Measurements from ENCODE around the gene TBL1X. TPM values are rescaled to one million over a fixed set of nuclear protein-coding genes. Genes with fewer than 3 reads are reported as not detected.

TBL1X gene
- total and polyA plus RNA-seq, 2 of the 8 experiments (the other 6 are each of a cell fraction or from before 2014, with no cell fraction given), result 13.3 to 25.6 TPM

DNA sequence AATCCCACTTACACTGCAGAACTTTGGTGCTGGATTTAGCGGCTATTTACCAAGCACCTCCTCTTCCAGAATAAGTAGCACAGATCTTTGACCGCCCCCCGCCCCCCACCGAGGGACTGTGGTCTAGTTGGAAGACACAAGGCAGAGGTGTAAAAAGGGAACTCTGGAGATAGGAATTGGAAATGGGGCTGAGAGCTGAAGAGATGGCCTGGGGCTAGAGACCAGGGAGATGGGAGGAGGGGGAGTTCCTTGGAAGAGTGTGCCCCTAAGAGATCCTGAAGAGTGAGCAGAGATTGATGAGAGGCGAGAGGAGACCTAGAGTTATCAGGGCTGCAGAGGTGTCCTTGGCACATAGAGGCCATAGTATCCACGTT lies 55.3 kb downstream of the TBL1X start:
- POLR2A ChIA-PET (ENCODE audit: partially characterized antibody), result no interaction called here
- no peak overlapping the region for H3K27ac ChIP-seq (ENCODE audit: low read depth, low read length)
- no peak for TF ChIP-seq NANOG (IDR thresholded peaks at IDR 0.05; ENCODE audit: insufficient read depth, low read depth, low read length, poor library complexity, severe bottlenecking)

More for the DNA sequence above, 55.3 kb downstream of the TBL1X start:
- Histone ChIP-seq H3K9me3 (ENCODE audit: insufficient read depth in 2 of 2, low read depth in 1 of 2, low read length in 1 of 2) (no peaks in the 10 kb centered on the region), H3K4me1 (replicated peaks in 1 of 4; ENCODE audit: control insufficient read depth in 3 of 4, insufficient read depth in 4 of 4, low read length in 3 of 4) (peaks cover 0 to 4% (median 1%) of the 10 kb centered on the region in 4 experiments; a peak in 2 of 7 replicates), H3K36me3 (ENCODE audit: control insufficient read depth in 2 of 4, insufficient read depth in 4 of 4, low read length in 3 of 4) (no peaks in the 10 kb centered on the region), H3K79me1 (ENCODE audit: low read depth, low read length) (0 out of 2 replicates have a peak, but pooled peaks cover 4% of the 10 kb centered on the region), H2AFZ (ENCODE audit: low read length) (no peak overlapping the region), H4K8ac (ENCODE audit: extremely low read depth, insufficient read depth, low read length) (no peak overlapping the region), H4K5ac (ENCODE audit: insufficient read length, low read depth, low read length) (no peak overlapping the region), H3K4ac (replicated peaks; ENCODE audit: insufficient read length, low read depth, low read length) (no peak overlapping the region), H3K9ac (replicated peaks in 1 of 4; ENCODE audit: extremely low read depth in 1 of 4, low read depth in 3 of 4, low read length in 3 of 4) (no peak overlapping the region), H2BK20ac (ENCODE audit: low read length) (no peak overlapping the region), H3K23me2 (ENCODE audit: low read depth, low read length) (no peaks in the 10 kb centered on the region), H3K56ac (replicated peaks; ENCODE audit: insufficient read length, low read depth, low read length) (no peak overlapping the region), H3K4me3 (ENCODE audit: extremely low read depth in 1 of 4, insufficient read depth in 2 of 4, low read depth in 3 of 4, low read length in 4 of 4) (no peak overlapping the region), H4K20me1 (replicated peaks in 1 of 2; ENCODE audit: control insufficient read depth in 1 of 2, insufficient read depth in 2 of 2, low read length in 2 of 2) (peaks cover 0 to 1% of the 10 kb centered on the region in 2 experiments), H3K27me3 (replicated peaks in 1 of 4; ENCODE audit: control insufficient read depth in 3 of 4, extremely low read depth in 1 of 4, insufficient read depth in 3 of 4, low read length in 3 of 4) (no peaks in the 10 kb centered on the region), H2BK15ac (ENCODE audit: low read length) (no peak overlapping the region), H2AK5ac (ENCODE audit: low read depth, low read length) (no peak overlapping the region), H2BK120ac (replicated peaks; ENCODE audit: low read depth, low read length) (no peak overlapping the region), H3K79me2 (ENCODE audit: control insufficient read depth in 1 of 2, insufficient read depth in 2 of 2, low read length in 2 of 2) (peaks cover 0 to 14% of the 10 kb centered on the region in 2 experiments; a peak in 2 of 4 replicates), H2BK5ac (ENCODE audit: low read depth, low read length) (no peak overlapping the region), H3K18ac (ENCODE audit: extremely low read depth, low read length) (no peak overlapping the region), H4K91ac (replicated peaks; ENCODE audit: insufficient read length, low read length) (no peak overlapping the region), H2BK12ac (ENCODE audit: low read depth, low read length) (no peak overlapping the region), H3K14ac (ENCODE audit: insufficient read length) (no peak overlapping the region), H3K23ac (ENCODE audit: insufficient read length) (no peak overlapping the region), H3K4me2 (ENCODE audit: insufficient read depth in 1 of 2, low read depth in 2 of 2, low read length in 2 of 2) (no peak overlapping the region)
- CTCF ChIA-PET (ENCODE audit: partially characterized antibody), result interaction anchor here (0.7 kb wide), 1 partner anchor 54 kb away, joined by 3 read pairs; no protein-coding TSS in a partner anchor
- 89% methylated on average over 4 of the region's 6 CpGs; no CpG with 5 or more reads in 1 of the 2 experiments for WGBS, 2 experiments (ENCODE audit: extremely low coverage in 1 of 2, insufficient coverage in 1 of 2, insufficient read length in 1 of 2, insufficient replicate concordance in 2 of 2, low coverage in 1 of 2, low lambda C conversion rate in 2 of 2, missing lambda C conversion rate in 1 of 2)
- FAIRE-seq (no peak), DNase-seq (ENCODE audit: low read depth in 1 of 2, low spot score in 2 of 2) (no peak)

Measured in H1 (cell line).